ENCODE results near the gene KIF3A.

- TF ChIP-seq CTCF (IDR thresholded peaks at IDR 0.05; ENCODE audit: insufficient read depth, low read depth, low read length) (no peak), EZH2 (IDR thresholded peaks at IDR 0.05; ENCODE audit: insufficient read depth, low read length) (no peak)
Observed at GRCh38 chr5:132744659-132745058, 7.3 kb upstream of the KIF3A start.

All from astrocyte (in vitro differentiated cells and primary cell).